Lung (tissue), 12 donors: ENCODE measurements around the gene PACS1. TPM values are rescaled to one million over a fixed set of nuclear protein-coding genes. Genes with fewer than 3 reads are reported as not detected.

ENCODE experiments used
- ATAC-seq: fragments of 200-7000 bp; cut with Tn5 transposase; one replicate; pipeline ENCODE4 v1.9.1; 2020; ENCODE audit warnings: moderate number of reproducible peaks; ENCODE audit not compliant: insufficient read depth, low FRiP score
- DNase-seq, 3 donors: peaks; one replicate each; pipeline ENCODE4 v3.0.0-alpha.2; 2013 to 2017
- H3K27ac ChIP-seq, 2 donors: one replicate each; pipeline ENCODE4 v1.5.1; 2013; ENCODE audit warnings: mild to moderate bottlenecking in 2 of 2, moderate library complexity in 2 of 2, control low read depth in 1 of 2, inconsistent platforms in 1 of 2, low read depth in 1 of 2, low read length in 1 of 2
- H3K27me3 ChIP-seq, 3 donors: one replicate each; pipeline ENCODE4 v1.5.1; 2013; ENCODE audit warnings: low read length in 2 of 3; ENCODE audit not compliant: control insufficient read depth in 3 of 3, insufficient read depth in 3 of 3
- H3K36me3 ChIP-seq, 4 donors: one replicate each; pipeline ENCODE4 v1.5.1; 2013; ENCODE audit warnings: low read length in 4 of 4, mild to moderate bottlenecking in 1 of 4, moderate library complexity in 1 of 4; ENCODE audit not compliant: control insufficient read depth in 4 of 4, insufficient read depth in 4 of 4
- H3K4me1 ChIP-seq, 5 donors: one replicate each; pipeline ENCODE4 v1.5.1; 2013; ENCODE audit warnings: low read length in 5 of 5, mild to moderate bottlenecking in 2 of 5, moderate library complexity in 1 of 5; ENCODE audit not compliant: control insufficient read depth in 5 of 5, insufficient read depth in 5 of 5
- H3K4me3 ChIP-seq: one replicate; pipeline ENCODE4 v1.5.1; 2013; ENCODE audit warnings: mild to moderate bottlenecking, control low read depth, moderate library complexity
- H3K9ac ChIP-seq, 2 donors: one replicate each; pipeline ENCODE4 v1.5.1; 2013; ENCODE audit warnings: low read length in 2 of 2, control low read depth in 1 of 2; ENCODE audit not compliant: insufficient read depth in 1 of 2
- H3K9me3 ChIP-seq, 4 donors: one replicate each; pipeline ENCODE4 v1.5.1; 2013; ENCODE audit warnings: low read length in 3 of 4, mild to moderate bottlenecking in 1 of 4, moderate library complexity in 1 of 4; ENCODE audit not compliant: control insufficient read depth in 4 of 4, insufficient read depth in 3 of 4
- WGBS, 2 donors: extraction: QIAGEN DNeasy Blood & Tissue Kit; methylation state at CpG; one replicate each; pipeline ENCODE4 v1.1.7; 2013; 5-methylcytosine and 5-hydroxymethylcytosine counted together
- polyA plus RNA-seq, 2 donors: library from polyadenylated mRNA; stranded (reverse); fragments of 200-250 nt; gene quantifications; one replicate each; pipeline ENCODE4 v1.2.1, GENCODE V29; 2013
- total RNA-seq, 2 donors: library from RNA; depleted of rRNA in 1 of 2; stranded (reverse); fragments of >200 nt in 1 of 2; gene quantifications; one replicate each; pipeline ENCODE4 v1.2.1, GENCODE V29; 2014 to 2021
- TF ChIP-seq, protein P1 (sequence below): IDR thresholded peaks from 2 replicates; pipeline ENCODE4 v1.5.1; 2012; ENCODE audit warnings: mild to moderate bottlenecking; ENCODE audit errors: control extremely low read depth, extremely low read depth
- donor health status: control.
- donor health status: control.
- donor health status: Bipolar disorder and iron deficiency.
- donor health status: healthy.
- donor health status: DM: yes; HTN: yes; CAD: no.

PACS1 gene
- total and polyA plus RNA-seq, 4 donors: 22.2 to 48.8 (median 34.7) TPM

DNA sequence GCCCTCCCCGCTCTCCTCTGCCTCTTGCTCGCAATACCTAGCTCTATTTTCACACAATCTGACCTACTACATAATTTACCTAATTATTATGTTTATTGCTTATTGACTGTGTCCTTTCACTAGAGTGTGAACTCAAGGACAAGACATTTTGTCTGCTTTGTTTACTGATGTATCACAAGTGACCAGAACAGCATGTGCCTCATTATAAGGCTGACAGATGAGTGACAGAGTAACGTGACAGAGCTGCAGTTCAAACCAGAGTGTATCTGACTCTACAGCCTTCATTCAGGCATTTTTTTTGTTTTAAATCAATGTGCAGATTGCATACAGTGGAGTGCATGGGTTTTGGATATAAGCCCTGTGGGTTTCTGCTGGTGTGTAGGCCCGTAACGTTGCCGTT lies 116.4 kb downstream of the PACS1 start:
- H3K36me3 ChIP-seq: peaks cover 0 to 2% (median 0%) of the 10 kb centered on the region in 4 donors
- ATAC-seq (no peak), DNase-seq (no peak)
- H3K4me1 ChIP-seq: no peaks in the 10 kb centered on the region
- H3K9ac ChIP-seq: no peak overlapping the region
- no peak overlapping the region for H3K4me3 ChIP-seq
- no peak overlapping the region for H3K27ac ChIP-seq
- TF ChIP-seq, protein P1, sequence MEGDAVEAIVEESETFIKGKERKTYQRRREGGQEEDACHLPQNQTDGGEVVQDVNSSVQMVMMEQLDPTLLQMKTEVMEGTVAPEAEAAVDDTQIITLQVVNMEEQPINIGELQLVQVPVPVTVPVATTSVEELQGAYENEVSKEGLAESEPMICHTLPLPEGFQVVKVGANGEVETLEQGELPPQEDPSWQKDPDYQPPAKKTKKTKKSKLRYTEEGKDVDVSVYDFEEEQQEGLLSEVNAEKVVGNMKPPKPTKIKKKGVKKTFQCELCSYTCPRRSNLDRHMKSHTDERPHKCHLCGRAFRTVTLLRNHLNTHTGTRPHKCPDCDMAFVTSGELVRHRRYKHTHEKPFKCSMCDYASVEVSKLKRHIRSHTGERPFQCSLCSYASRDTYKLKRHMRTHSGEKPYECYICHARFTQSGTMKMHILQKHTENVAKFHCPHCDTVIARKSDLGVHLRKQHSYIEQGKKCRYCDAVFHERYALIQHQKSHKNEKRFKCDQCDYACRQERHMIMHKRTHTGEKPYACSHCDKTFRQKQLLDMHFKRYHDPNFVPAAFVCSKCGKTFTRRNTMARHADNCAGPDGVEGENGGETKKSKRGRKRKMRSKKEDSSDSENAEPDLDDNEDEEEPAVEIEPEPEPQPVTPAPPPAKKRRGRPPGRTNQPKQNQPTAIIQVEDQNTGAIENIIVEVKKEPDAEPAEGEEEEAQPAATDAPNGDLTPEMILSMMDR: no peak
- peaks cover 0 to 3% (median 0%) of the 10 kb centered on the region in 4 donors for H3K9me3 ChIP-seq
- no peaks in the 10 kb centered on the region for H3K27me3 ChIP-seq
- WGBS, 2 donors: 96 to 98% methylated on average over 6 of the region's 6 CpGs

DNA sequence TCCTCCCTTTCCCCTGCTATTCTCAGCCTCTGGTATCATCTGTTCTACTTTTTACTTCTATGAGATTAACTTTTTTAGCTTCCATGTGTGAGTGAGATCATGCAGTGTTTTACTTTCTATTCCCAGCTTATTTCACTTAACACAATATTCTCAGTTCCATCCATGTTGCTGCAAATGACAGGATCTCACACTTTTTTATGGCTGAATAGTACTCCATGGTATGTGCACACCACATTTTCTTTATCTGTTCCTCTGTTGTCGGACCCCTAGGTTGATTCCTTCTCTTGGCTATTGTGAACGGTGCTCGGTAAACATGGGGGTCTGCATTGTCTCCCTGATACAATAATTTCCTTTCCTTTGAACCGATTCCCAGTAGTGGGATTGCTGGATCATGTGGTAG lies 117.4 kb downstream of the PACS1 start:
- H3K9me3 ChIP-seq: peaks cover 0 to 3% (median 0%) of the 10 kb centered on the region in 4 donors
- no peaks in the 10 kb centered on the region for H3K27me3 ChIP-seq
- no peak overlapping the region for H3K27ac ChIP-seq
- no peak overlapping the region for H3K9ac ChIP-seq
- no peak overlapping the region for H3K4me3 ChIP-seq
- peaks cover 0 to 2% (median 0%) of the 10 kb centered on the region in 4 donors for H3K36me3 ChIP-seq
- H3K4me1 ChIP-seq: peaks cover 0 to 4% (median 0%) of the 10 kb centered on the region in 5 donors
- DNase-seq (no peak), ATAC-seq (no peak)
- TF ChIP-seq, protein P1: no peak
- 96 to 98% methylated on average over 4 of the region's 4 CpGs for WGBS, 2 donors

DNA sequence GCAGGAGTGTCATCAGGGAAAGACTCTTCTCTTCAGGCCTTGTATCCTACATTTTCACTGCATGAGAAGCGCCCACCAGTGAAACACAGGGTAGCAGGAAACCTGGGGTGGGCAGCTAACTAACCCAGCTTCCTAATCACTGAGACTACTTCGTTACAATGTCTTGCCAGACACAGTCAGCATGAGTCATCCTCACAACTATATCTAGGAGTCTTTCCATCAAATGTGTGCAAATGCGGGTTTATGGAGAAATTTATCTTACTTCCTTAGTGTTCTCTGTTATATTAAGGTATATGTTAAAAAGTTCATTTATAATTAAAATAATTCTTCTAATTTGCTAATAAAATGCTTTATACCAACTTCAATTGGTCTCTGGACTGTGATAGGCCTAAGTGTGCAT lies 118.5 kb downstream of the PACS1 start:
- H3K27ac ChIP-seq: no peak overlapping the region
- no peak for DNase-seq
- peaks cover 0 to 4% (median 0%) of the 10 kb centered on the region in 5 donors for H3K4me1 ChIP-seq
- no peak overlapping the region for H3K4me3 ChIP-seq
- H3K9me3 ChIP-seq: peaks cover 0 to 3% (median 0%) of the 10 kb centered on the region in 4 donors
- ATAC-seq: no peak
- H3K27me3 ChIP-seq: no peaks in the 10 kb centered on the region
- TF ChIP-seq, protein P1: no peak
- 78 to 80% methylated on average over 3 of the region's 3 CpGs for WGBS, 2 donors
- H3K9ac ChIP-seq: no peak overlapping the region
- peaks cover 0 to 5% (median 3%) of the 10 kb centered on the region in 4 donors for H3K36me3 ChIP-seq
